IMR-90 (cell line): ENCODE results near the gene PACSIN3. TPM values are rescaled to one million over a fixed set of nuclear protein-coding genes. Genes with fewer than 3 reads are reported as not detected.

Source experiments
- ATAC-seq: fragments of 200-7000 bp; cut with Tn5 transposase; 2 replicates; pipeline ENCODE4 v1.9.1; 2020; ENCODE audit warnings: low read depth, mild to moderate bottlenecking, moderate library complexity
- BruUV-seq: library from RNA; stranded (reverse); fragments of 400-500 nt; replicated peaks from 2 replicates; lab custom pipeline; 2021; lab: Mats Ljungman, UMichigan
- CTCF ChIA-PET: fragments of 300-600 bp; formaldehyde crosslinking; extraction: SDS; loops from one replicate; lab custom pipeline; 2021; ENCODE audit warnings: antibody characterized with exemption; lab: Yijun Ruan, JAX
- POLR2A ChIA-PET: fragments of 300-600 bp; sonication (Branson Sonifier 250); formaldehyde crosslinking; loops from one replicate; lab custom pipeline; 2022; ENCODE audit warnings: antibody characterized with exemption; ENCODE audit not compliant: unreplicated experiment; lab: Charles Lee
- DNase-seq: peaks from one replicate; pipeline ENCODE4 v3.0.0; 2013
- H2AFZ ChIP-seq: replicated peaks from 2 replicates; pipeline ENCODE3; 2013; ENCODE audit warnings: low read length, mild to moderate bottlenecking; ENCODE audit not compliant: poor library complexity
- H2AK5ac ChIP-seq: 2 replicates; pipeline ENCODE4 v1.6.1; 2013; ENCODE audit warnings: low read depth, low read length, inconsistent platforms
- H2AK9ac ChIP-seq: replicated peaks from 2 replicates; pipeline ENCODE3; 2013; ENCODE audit warnings: mild to moderate bottlenecking, low read depth, low read length, moderate library complexity; ENCODE audit not compliant: poor library complexity
- H2BK120ac ChIP-seq: 2 replicates; pipeline ENCODE4 v1.6.1; 2013; ENCODE audit warnings: low read depth, low read length, inconsistent platforms
- H2BK15ac ChIP-seq: 3 replicates; pipeline ENCODE4 v1.6.1; 2013; ENCODE audit warnings: low read depth, low read length, inconsistent platforms
- H2BK20ac ChIP-seq: 2 replicates; pipeline ENCODE4 v1.6.1; 2013; ENCODE audit warnings: low read depth, mild to moderate bottlenecking, inconsistent platforms, low read length, moderate library complexity
- H2BK5ac ChIP-seq: 2 replicates; pipeline ENCODE4 v1.6.1; 2013; ENCODE audit warnings: mild to moderate bottlenecking, low read depth, low read length, inconsistent platforms; ENCODE audit not compliant: poor library complexity, severe bottlenecking
- H3K14ac ChIP-seq: replicated peaks from 2 replicates; pipeline ENCODE4 v1.6.1; 2013; ENCODE audit warnings: low read depth, low read length, inconsistent platforms
- H3K18ac ChIP-seq: 2 replicates; pipeline ENCODE4 v1.6.1; 2013; ENCODE audit warnings: low read depth, low read length, control low read depth
- H3K23ac ChIP-seq: 2 replicates; pipeline ENCODE4 v1.6.1; 2013; ENCODE audit warnings: low read depth, low read length, inconsistent platforms
- H3K27ac ChIP-seq: 2 replicates; pipeline ENCODE4 v1.5.1; 2013; ENCODE audit warnings: mild to moderate bottlenecking, control low read depth, low read length; ENCODE audit not compliant: insufficient read depth
- H3K27me3 ChIP-seq: 2 replicates; pipeline ENCODE4 v1.6.1; 2013; ENCODE audit warnings: low read length; ENCODE audit not compliant: control insufficient read depth, insufficient read depth
- H3K36me3 ChIP-seq: 2 replicates; pipeline ENCODE4 v1.6.1; 2013; ENCODE audit warnings: low read length, mixed read lengths; ENCODE audit not compliant: control insufficient read depth, insufficient read depth
- H3K4ac ChIP-seq: 2 replicates; pipeline ENCODE4 v1.6.1; 2013; ENCODE audit warnings: low read depth, low read length, inconsistent platforms
- H3K4me1 ChIP-seq: 2 replicates; pipeline ENCODE4 v1.6.1; 2013; ENCODE audit warnings: low read length, mixed read lengths; ENCODE audit not compliant: control insufficient read depth, insufficient read depth
- H3K4me2 ChIP-seq: 2 replicates; pipeline ENCODE4 v1.6.1; 2013; ENCODE audit warnings: low read depth, mild to moderate bottlenecking, control low read depth, low read length, moderate library complexity
- H3K4me3 ChIP-seq: 2 replicates; pipeline ENCODE4 v1.5.1; 2013; ENCODE audit warnings: low read depth, mild to moderate bottlenecking, control low read depth, low read length, moderate library complexity; ENCODE audit not compliant: insufficient read depth
- H3K56ac ChIP-seq: 2 replicates; pipeline ENCODE4 v1.6.1; 2013; ENCODE audit warnings: low read length, inconsistent platforms; ENCODE audit not compliant: insufficient read depth; ENCODE audit errors: extremely low read depth
- H3K79me1 ChIP-seq, 2 experiments: 2 replicates each; pipeline ENCODE4 v1.6.1; 2013; ENCODE audit warnings: low read length in 2 of 2, inconsistent platforms in 1 of 2, low read depth in 1 of 2
- H3K9ac ChIP-seq: 2 replicates; pipeline ENCODE4 v1.6.1; 2013; ENCODE audit warnings: low read depth, low read length, control low read depth
- H3K9me1 ChIP-seq: 2 replicates; pipeline ENCODE4 v1.6.1; 2013; ENCODE audit warnings: low read length, inconsistent platforms; ENCODE audit not compliant: insufficient read depth
- H3K9me3 ChIP-seq: 2 replicates; pipeline ENCODE4 v1.6.1; 2013; ENCODE audit warnings: low read length; ENCODE audit not compliant: control insufficient read depth, insufficient read depth
- H4K20me1 ChIP-seq: 2 replicates; pipeline ENCODE4 v1.6.1; 2013; ENCODE audit warnings: low read length, inconsistent platforms; ENCODE audit not compliant: insufficient read depth
- H4K5ac ChIP-seq: 2 replicates; pipeline ENCODE4 v1.6.1; 2013; ENCODE audit warnings: mild to moderate bottlenecking, low read depth, low read length, control low read depth
- H4K8ac ChIP-seq, 2 experiments: 2 replicates each; pipeline ENCODE4 v1.6.1; 2013; ENCODE audit warnings: low read depth in 2 of 2, low read length in 2 of 2, control low read depth in 1 of 2, inconsistent platforms in 1 of 2
- H4K91ac ChIP-seq: 2 replicates; pipeline ENCODE4 v1.6.1; 2013; ENCODE audit warnings: low read depth, low read length, inconsistent platforms; ENCODE audit not compliant: insufficient read depth
- BHLHE40 ChIP-seq: fragments of 150-350 bp; IDR thresholded peaks from 2 replicates; pipeline ENCODE4 v1.6.1; 2016; ENCODE audit warnings: mild to moderate bottlenecking, low read depth, low read length
- CEBPB ChIP-seq: IDR thresholded peaks from 2 replicates; pipeline ENCODE4 v1.6.1; 2012; ENCODE audit warnings: low read depth, low read length, improper control_type of control experiment
- CHD1 ChIP-seq: IDR thresholded peaks from 2 replicates; pipeline ENCODE4 v1.6.1; 2012; ENCODE audit warnings: low read depth, low read length, improper control_type of control experiment
- CTCF ChIP-seq: conservative IDR thresholded peaks from 2 replicates; pipeline ENCODE4 v1.5.1; 2012; ENCODE audit warnings: mild to moderate bottlenecking, low read depth, low read length, improper control_type of control experiment
- ELK1 ChIP-seq: fragments of 150-350 bp; IDR thresholded peaks from 2 replicates; pipeline ENCODE4 v1.6.1; 2016; ENCODE audit warnings: low read depth, mild to moderate bottlenecking, low read length, moderate library complexity, borderline replicate concordance
- FOS ChIP-seq: fragments of 150-350 bp; IDR thresholded peaks from 2 replicates; pipeline ENCODE4 v1.6.1; 2016; ENCODE audit warnings: low read depth, low read length
- MAFK ChIP-seq: IDR thresholded peaks from 2 replicates; pipeline ENCODE4 v1.6.1; 2012; ENCODE audit warnings: low read depth, low read length, improper control_type of control experiment
- MAZ ChIP-seq: IDR thresholded peaks from 2 replicates; pipeline ENCODE4 v1.6.1; 2012; ENCODE audit warnings: low read depth, mild to moderate bottlenecking, low read length, improper control_type of control experiment, moderate library complexity, borderline replicate concordance
- MXI1 ChIP-seq: IDR thresholded peaks from 2 replicates; pipeline ENCODE4 v1.6.1; 2012; ENCODE audit warnings: low read depth, mild to moderate bottlenecking, low read length, moderate library complexity, borderline replicate concordance
- NFE2L2 ChIP-seq: fragments of 150-350 bp; IDR thresholded peaks from 2 replicates; pipeline ENCODE4 v1.6.1; 2016; ENCODE audit warnings: low read depth, mild to moderate bottlenecking, low read length
- POLR2A ChIP-seq: IDR thresholded peaks from 2 replicates; pipeline ENCODE4 v1.6.1; 2012; ENCODE audit warnings: mild to moderate bottlenecking, low read depth, low read length
- RAD21 ChIP-seq: IDR thresholded peaks from 2 replicates; pipeline ENCODE4 v1.6.1; 2012; ENCODE audit warnings: low read length, improper control_type of control experiment
- RCOR1 ChIP-seq: IDR thresholded peaks from 2 replicates; pipeline ENCODE4 v1.6.1; 2012; ENCODE audit warnings: mild to moderate bottlenecking, low read length, improper control_type of control experiment; ENCODE audit not compliant: insufficient replicate concordance
- RFX5 ChIP-seq: IDR thresholded peaks from 2 replicates; pipeline ENCODE4 v1.8.0; 2012; ENCODE audit warnings: low read depth, mild to moderate bottlenecking, low read length, moderate library complexity
- SMC3 ChIP-seq: fragments of 150-350 bp; IDR thresholded peaks from 2 replicates; pipeline ENCODE4 v1.6.1; 2016; ENCODE audit warnings: low read depth, mild to moderate bottlenecking, antibody characterized with exemption, low read length, moderate library complexity
- USF2 ChIP-seq: fragments of 150-350 bp; IDR thresholded peaks from 2 replicates; pipeline ENCODE4 v1.6.1; 2017; ENCODE audit warnings: mild to moderate bottlenecking, antibody characterized with exemption, low read length, low read depth
- WGBS, 2 experiments: methylation state at CpG; one replicate each; pipeline versions ENCODE4 v1.1.5 to v1.1.7; 2013; ENCODE audit warnings: missing lambda C conversion rate in 2 of 2; ENCODE audit not compliant: insufficient read length in 1 of 2; ENCODE audit errors: extremely low coverage in 2 of 2; 5-methylcytosine and 5-hydroxymethylcytosine counted together
- dilution Hi-C: fragments of 300-500 bp; cut with HindIII; formaldehyde crosslinking; loops from one replicate; pipeline ENCODE4 v1.14.3; 2018; ENCODE audit warnings: low sequenced_read_pairs; ENCODE audit not compliant: unreplicated experiment
- in situ Hi-C: fragments of 300-500 bp; cut with MboI; formaldehyde crosslinking; loops from 3 replicates; pipeline ENCODE4 v1.14.3; 2019; ENCODE audit warnings: low sequenced_read_pairs, inconsistent platforms, mixed read lengths
- intact Hi-C: fragments of 100-400 bp; cut with micrococcal nuclease; formaldehyde crosslinking; loops from 2 replicates; pipeline ENCODE4 v1.10.0; 2022
- polyA plus RNA-seq, 3 experiments: library from polyadenylated mRNA; depleted of rRNA; stranded (reverse); fragments of >200 nt; gene quantifications; 2 replicates each; pipeline ENCODE4 v1.2.3, GENCODE V29; 2012; ENCODE audit warnings: low replicate concordance in 1 of 3
- total RNA-seq: library from RNA; depleted of rRNA; stranded (reverse); fragments of >200 nt; gene quantifications from 2 replicates; pipeline ENCODE4 v1.2.3, GENCODE V29; 2012

Gene PACSIN3
- total and polyA plus RNA-seq, 2 of the 4 experiments (the other 2 are of a cell fraction): 19.2 to 21.1 TPM

- peaks cover 3% of the 10 kb centered on the region; the same call in 1 of the 2 replicates for H3K9me1 ChIP-seq
- TF ChIP-seq SMC3 (no peak), FOS (no peak), POLR2A (no peak), BHLHE40 (no peak), CHD1 (no peak), MXI1 (no peak), MAFK (no peak), NFE2L2 (no peak), RFX5 (no peak), CTCF (no peak), RCOR1 (no peak), USF2 (no peak), ELK1 (no peak), RAD21 (no peak), MAZ (no peak), CEBPB (no peak)
- no peak overlapping the region for H3K9ac ChIP-seq
- H4K20me1 ChIP-seq: no peaks in the 10 kb centered on the region
- H3K36me3 ChIP-seq: no peaks in the 10 kb centered on the region
- H2AK9ac ChIP-seq: no peak overlapping the region
- H3K18ac ChIP-seq: no peak overlapping the region
- H3K4me2 ChIP-seq: no peak overlapping the region
- ATAC-seq (no peak), DNase-seq (no peak)
- H2BK20ac ChIP-seq: no peak overlapping the region
- dilution Hi-C loops: no loop called here
- H4K8ac ChIP-seq: no peak overlapping the region
- H3K14ac ChIP-seq: no peak overlapping the region
- H3K27ac ChIP-seq: no peak overlapping the region
- no peak overlapping the region for H4K5ac ChIP-seq
- WGBS, 2 experiments: no CpG with 5 or more reads among the region's 2 CpGs
- ChIA-PET CTCF (interaction anchor here (0.8 kb wide), 2 partner anchors 8 to 211 kb away, joined by 4 read pairs; no protein-coding TSS in a partner anchor), POLR2A (no interaction called here)
- intact Hi-C loops: no loop called here
- H4K91ac ChIP-seq: no peak overlapping the region
- no peak overlapping the region for H2BK5ac ChIP-seq
- H3K56ac ChIP-seq: no peak overlapping the region
- no peaks in the 10 kb centered on the region for H3K4me1 ChIP-seq
- no TSS peak for BruUV-seq
- H2BK15ac ChIP-seq: no peak overlapping the region
- H2AK5ac ChIP-seq: no peak overlapping the region
- in situ Hi-C loops: no loop called here
- no peak overlapping the region for H3K23ac ChIP-seq
- no peak overlapping the region for H3K4me3 ChIP-seq
- H3K4ac ChIP-seq: no peak overlapping the region
- H3K9me3 ChIP-seq: no peaks in the 10 kb centered on the region
- no peaks in the 10 kb centered on the region for H3K27me3 ChIP-seq
- H2BK120ac ChIP-seq: no peak overlapping the region
- no peaks in the 10 kb centered on the region for H3K79me1 ChIP-seq
- no peak overlapping the region for H2AFZ ChIP-seq
These were observed 55.1 kb downstream of the PACSIN3 start for GRCh38 chr11:47131136-47131535.
